SK-MEL-5 (cell line): ENCODE results near the gene PRUNE2. TPM values are rescaled to one million over a fixed set of nuclear protein-coding genes. Genes with fewer than 3 reads are reported as not detected.

Experiments used
- DNase-seq: peaks from one replicate; pipeline ENCODE4 v3.0.0-alpha.2; 2016; ENCODE audit warnings: low read depth, low spot score
- in situ Hi-C: cut with HindIII; loops from 2 replicates; pipeline ENCODE4 v1.10.0; 2016; ENCODE audit warnings: low sequenced_read_pairs, high pct_unique_total_duplicates, low pct_unique_long_range_greater_than_20kb
- small RNA-seq, 2 experiments: library from RNA; depleted of rRNA; stranded (forward); fragments of <200 nt; gene quantifications; one replicate each; pipeline ENCODE3, GENCODE V24; 2014
- total RNA-seq: library from RNA; depleted of rRNA; stranded (reverse); fragments of >200 nt; shearing (Covaris generic); gene quantifications from 2 replicates; pipeline ENCODE4 v1.2.3, GENCODE V29; 2014; rRNA removed

Gene PRUNE2
- total RNA-seq, 1 experiment from 2014 or later, result 90.9 TPM

GRCh38 chr9:76571288-76571687 lies 334.6 kb downstream of the PRUNE2 start:
- in situ Hi-C loops, result no loop called here
- DNase-seq, result no peak

GRCh38 chr9:76570826-76571225 lies 335.1 kb downstream of the PRUNE2 start:
- DNase-seq, result no peak
- in situ Hi-C loops, result no loop called here

- in situ Hi-C loops, result no loop called here
- DNase-seq, result no peak
These were observed 338.8 kb downstream of the PRUNE2 start for GRCh38 chr9:76567086-76567485.

- in situ Hi-C loops, result no loop called here
- no peak for DNase-seq
These were observed 341.6 kb downstream of the PRUNE2 start for GRCh38 chr9:76564297-76564696.

- DNase-seq, result peak; percentile 34
- in situ Hi-C loops, result no loop called here
These were observed 343.4 kb downstream of the PRUNE2 start for GRCh38 chr9:76562511-76562911.

GRCh38 chr9:76561900-76562299 lies 344.0 kb downstream of the PRUNE2 start:
- no peak for DNase-seq
- in situ Hi-C loops, result no loop called here

Small RNAs within 50 kb of the gene (small RNA-seq; reads per million reads assigned to genes)
- gene AL359314.1, result 0 reads per million in 2 experiments

Other genes with a start within 250 kb of the PRUNE2 start
- 0.13 and 0.21 TPM in 2 replicates for gene PCA3, start 141.7 kb downstream of the PRUNE2 start, total RNA-seq
- gene FOXB2, start 113.5 kb upstream of the PRUNE2 start, total RNA-seq, result not detected in 2 replicates